Fibroblast of lung (primary cell): ENCODE data around the gene GPD1L. TPM values are rescaled to one million over a fixed set of nuclear protein-coding genes. Genes with fewer than 3 reads are reported as not detected.

Source experiments
- DNase-seq, 2 donors: peaks; one replicate each; pipeline versions ENCODE4 v3.0.0 to v3.0.0-alpha.2; 2010; ENCODE audit warnings: low read depth in 2 of 2
- H2AFZ ChIP-seq: 2 replicates; pipeline ENCODE4 v1.5.1; 2012; ENCODE audit warnings: low read length, control low read depth, inconsistent platforms
- H3K27ac ChIP-seq: 2 replicates; pipeline ENCODE4 v1.5.1; 2011; ENCODE audit warnings: low read length, control low read depth; ENCODE audit not compliant: insufficient read depth
- H3K27me3 ChIP-seq: 2 replicates; pipeline ENCODE4 v1.5.1; 2011; ENCODE audit warnings: mild to moderate bottlenecking, low read length; ENCODE audit not compliant: control insufficient read depth, insufficient read depth
- H3K36me3 ChIP-seq: 2 replicates; pipeline ENCODE4 v1.5.1; 2011; ENCODE audit warnings: low read length; ENCODE audit not compliant: control insufficient read depth, insufficient read depth
- H3K4me1 ChIP-seq: 2 replicates; pipeline ENCODE4 v1.5.1; 2011; ENCODE audit warnings: low read length; ENCODE audit not compliant: control insufficient read depth, insufficient read depth; ENCODE audit errors: extremely low read depth
- H3K4me2 ChIP-seq: 2 replicates; pipeline ENCODE4 v1.5.1; 2011; ENCODE audit warnings: low read length, control low read depth; ENCODE audit not compliant: insufficient read depth; ENCODE audit errors: extremely low read depth
- H3K4me3 ChIP-seq, 4 experiments: fragments of 200-600 bp in 1 of 4; sonication (generic) in 1 of 4; replicated peaks in 1 of 4; 2 replicates each; pipeline ENCODE4 v1.5.1; 2011 to 2016; ENCODE audit warnings: low read length in 4 of 4, low read depth in 3 of 4, mild to moderate bottlenecking in 3 of 4, control low read depth in 2 of 4, inconsistent platforms in 1 of 4, mixed read lengths in 1 of 4; ENCODE audit not compliant: insufficient read depth in 1 of 4; ENCODE audit errors: control extremely low read depth in 1 of 4
- H3K79me2 ChIP-seq: 2 replicates; pipeline ENCODE4 v1.5.1; 2012; ENCODE audit warnings: mild to moderate bottlenecking, low read length, inconsistent platforms; ENCODE audit not compliant: control insufficient read depth, insufficient read depth
- H3K9ac ChIP-seq: 2 replicates; pipeline ENCODE4 v1.5.1; 2011; ENCODE audit warnings: mild to moderate bottlenecking, low read length, control low read depth; ENCODE audit not compliant: insufficient read depth
- H3K9me3 ChIP-seq: 2 replicates; pipeline ENCODE4 v1.5.1; 2012; ENCODE audit warnings: low read depth, low read length; ENCODE audit not compliant: control insufficient read depth, insufficient read depth
- H4K20me1 ChIP-seq: 2 replicates; pipeline ENCODE4 v1.5.1; 2011; ENCODE audit warnings: low read length; ENCODE audit not compliant: control insufficient read depth, insufficient read depth; ENCODE audit errors: extremely low read depth
- EZH2 ChIP-seq: IDR thresholded peaks from 2 replicates; pipeline ENCODE4 v1.5.1; 2012; ENCODE audit warnings: low read length, control low read depth, mild to moderate bottlenecking; ENCODE audit errors: missing control alignments
- polyA plus RNA-seq, 2 donors: library from polyadenylated mRNA; depleted of rRNA in 1 of 2; stranded (reverse) in 1 of 2; unstranded in 1 of 2; fragments of >200 nt; gene quantifications; 2 replicates each; pipeline ENCODE4 v1.2.1, GENCODE V29; 2011 to 2012; ENCODE audit warnings: missing spikeins in 1 of 2
- total RNA-seq: library from RNA; depleted of rRNA; stranded (reverse); fragments of >200 nt; gene quantifications from 2 replicates; pipeline ENCODE4 v1.2.1, GENCODE V29; 2014
- TF ChIP-seq, protein P1 (sequence below), 2 donors: IDR thresholded peaks in 1 of 2; conservative IDR thresholded peaks in 1 of 2; 1 replicate in 1 of 2; 2 replicates in 1 of 2; pipeline ENCODE4 v1.5.1; 2011 to 2012; ENCODE audit warnings: low read length in 2 of 2, control low read depth in 1 of 2, inconsistent platforms in 1 of 2, low read depth in 1 of 2, mild to moderate bottlenecking in 1 of 2

The GPD1L gene
- total and polyA plus RNA-seq, 2 donors (not counting 1 experiment from before 2014, with no cell fraction given): 5.8 to 15.0 TPM

- Histone ChIP-seq H3K27ac (no peak overlapping the region), H2AFZ (no peak overlapping the region), H3K9ac (no peak overlapping the region), H3K4me2 (no peak overlapping the region), H4K20me1 (no peaks in the 10 kb centered on the region), H3K79me2 (no peaks in the 10 kb centered on the region), H3K36me3 (no peaks in the 10 kb centered on the region), H3K4me3 (no peak overlapping the region), H3K27me3 (no peaks in the 10 kb centered on the region), H3K4me1 (no peaks in the 10 kb centered on the region), H3K9me3 (no peaks in the 10 kb centered on the region)
- no peak for DNase-seq
- TF ChIP-seq EZH2: no peak
- TF ChIP-seq, protein P1, sequence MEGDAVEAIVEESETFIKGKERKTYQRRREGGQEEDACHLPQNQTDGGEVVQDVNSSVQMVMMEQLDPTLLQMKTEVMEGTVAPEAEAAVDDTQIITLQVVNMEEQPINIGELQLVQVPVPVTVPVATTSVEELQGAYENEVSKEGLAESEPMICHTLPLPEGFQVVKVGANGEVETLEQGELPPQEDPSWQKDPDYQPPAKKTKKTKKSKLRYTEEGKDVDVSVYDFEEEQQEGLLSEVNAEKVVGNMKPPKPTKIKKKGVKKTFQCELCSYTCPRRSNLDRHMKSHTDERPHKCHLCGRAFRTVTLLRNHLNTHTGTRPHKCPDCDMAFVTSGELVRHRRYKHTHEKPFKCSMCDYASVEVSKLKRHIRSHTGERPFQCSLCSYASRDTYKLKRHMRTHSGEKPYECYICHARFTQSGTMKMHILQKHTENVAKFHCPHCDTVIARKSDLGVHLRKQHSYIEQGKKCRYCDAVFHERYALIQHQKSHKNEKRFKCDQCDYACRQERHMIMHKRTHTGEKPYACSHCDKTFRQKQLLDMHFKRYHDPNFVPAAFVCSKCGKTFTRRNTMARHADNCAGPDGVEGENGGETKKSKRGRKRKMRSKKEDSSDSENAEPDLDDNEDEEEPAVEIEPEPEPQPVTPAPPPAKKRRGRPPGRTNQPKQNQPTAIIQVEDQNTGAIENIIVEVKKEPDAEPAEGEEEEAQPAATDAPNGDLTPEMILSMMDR (conservative IDR thresholded peaks at IDR 0.05 in 1 of 2, IDR thresholded peaks at IDR 0.05 in 1 of 2; ENCODE audit: low read depth in 1 of 2, low read length in 2 of 2): no peak
Measured at GRCh38 chr3:32132121-32132520, 25.7 kb downstream of the GPD1L start.

GRCh38 chr3:32132706-32133105 lies 26.3 kb downstream of the GPD1L start:
- no peak overlapping the region for H2AFZ ChIP-seq
- TF ChIP-seq, protein P1 (conservative IDR thresholded peaks at IDR 0.05 in 1 of 2, IDR thresholded peaks at IDR 0.05 in 1 of 2; ENCODE audit: low read depth in 1 of 2, low read length in 2 of 2): no peak
- no peak for TF ChIP-seq EZH2
- H3K4me2 ChIP-seq: no peak overlapping the region
- no peak for DNase-seq
- H3K27ac ChIP-seq: no peak overlapping the region
- H3K79me2 ChIP-seq: no peaks in the 10 kb centered on the region
- H3K9ac ChIP-seq: no peak overlapping the region
- H3K27me3 ChIP-seq: no peaks in the 10 kb centered on the region
- no peaks in the 10 kb centered on the region for H3K36me3 ChIP-seq
- H3K9me3 ChIP-seq: no peaks in the 10 kb centered on the region
- no peaks in the 10 kb centered on the region for H3K4me1 ChIP-seq
- no peaks in the 10 kb centered on the region for H4K20me1 ChIP-seq
- no peak overlapping the region for H3K4me3 ChIP-seq

DNA sequence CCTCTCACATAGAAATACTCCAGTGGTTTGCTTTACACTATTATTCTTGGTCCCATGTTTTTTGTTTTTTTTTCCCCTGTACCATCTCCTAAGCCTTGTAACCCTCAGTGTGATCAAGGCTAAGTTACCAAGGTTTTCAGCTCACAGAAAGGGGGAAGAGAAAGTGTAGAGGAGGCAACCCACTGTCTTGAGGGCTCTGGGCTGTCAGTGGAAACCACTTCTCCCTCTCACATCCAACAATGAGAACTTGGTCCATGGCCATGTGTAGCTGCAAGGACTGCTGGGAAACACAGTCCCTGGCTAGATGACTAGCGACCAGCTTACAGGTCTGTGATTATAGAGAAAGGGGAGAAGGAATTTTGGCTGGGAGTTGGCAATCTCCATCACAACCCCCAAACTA lies 30.3 kb downstream of the GPD1L start:
- Histone ChIP-seq H3K4me1 (no peaks in the 10 kb centered on the region), H3K4me3 (no peak overlapping the region), H3K9ac (no peak overlapping the region), H3K9me3 (no peaks in the 10 kb centered on the region), H4K20me1 (no peaks in the 10 kb centered on the region), H3K79me2 (no peaks in the 10 kb centered on the region), H3K4me2 (no peak overlapping the region), H3K27me3 (no peaks in the 10 kb centered on the region), H3K36me3 (no peaks in the 10 kb centered on the region), H2AFZ (no peak overlapping the region), H3K27ac (no peak overlapping the region)
- TF ChIP-seq, protein P1 (conservative IDR thresholded peaks at IDR 0.05 in 1 of 2, IDR thresholded peaks at IDR 0.05 in 1 of 2; ENCODE audit: low read depth in 1 of 2, low read length in 2 of 2): no peak
- DNase-seq: no peak
